Neural crest cell (in vitro differentiated cells): Measurements from ENCODE around the gene DDB1. TPM values are rescaled to one million over a fixed set of nuclear protein-coding genes. Genes with fewer than 3 reads are reported as not detected.

Experiments
- DNase-seq: peaks from one replicate; pipeline ENCODE4 v3.0.0; 2021; ENCODE audit warnings: low read depth, mixed read lengths, low spot score
- H3K27ac Mint-ChIP-seq: one replicate; pipeline ENCODE4 v1.8.0; 2021; ENCODE audit warnings: mild to moderate bottlenecking, mixed read lengths; ENCODE audit not compliant: unreplicated experiment
- H3K27me3 Mint-ChIP-seq: 2 replicates; pipeline ENCODE4 v1.8.0; 2021; ENCODE audit warnings: low read depth, mild to moderate bottlenecking, mixed read lengths
- H3K36me3 Mint-ChIP-seq: 2 replicates; pipeline ENCODE4 v1.8.0; 2021; ENCODE audit warnings: low read depth, mild to moderate bottlenecking, mixed read lengths
- H3K4me1 Mint-ChIP-seq: 2 replicates; pipeline ENCODE4 v1.8.0; 2021; ENCODE audit warnings: mixed read lengths
- H3K4me3 Mint-ChIP-seq: one replicate; pipeline ENCODE4 v1.8.0; 2021; ENCODE audit warnings: mild to moderate bottlenecking, mixed read lengths
- H3K9me3 Mint-ChIP-seq: 2 replicates; pipeline ENCODE4 v1.8.0; 2021; ENCODE audit warnings: mixed read lengths
- total RNA-seq: library from RNA; stranded (reverse); gene quantifications from 2 replicates; pipeline ENCODE4 v1.2.1, GENCODE V29; 2021
- TF ChIP-seq, protein P1 (sequence below): fragments of 200-600 bp; sonication (generic); conservative IDR thresholded peaks from 2 replicates; pipeline ENCODE4 v1.5.0; 2021; ENCODE audit warnings: antibody characterized with exemption, mild to moderate bottlenecking

DDB1 gene
- total RNA-seq, 1 donor from 2014 or later, result 315 TPM

DNA sequence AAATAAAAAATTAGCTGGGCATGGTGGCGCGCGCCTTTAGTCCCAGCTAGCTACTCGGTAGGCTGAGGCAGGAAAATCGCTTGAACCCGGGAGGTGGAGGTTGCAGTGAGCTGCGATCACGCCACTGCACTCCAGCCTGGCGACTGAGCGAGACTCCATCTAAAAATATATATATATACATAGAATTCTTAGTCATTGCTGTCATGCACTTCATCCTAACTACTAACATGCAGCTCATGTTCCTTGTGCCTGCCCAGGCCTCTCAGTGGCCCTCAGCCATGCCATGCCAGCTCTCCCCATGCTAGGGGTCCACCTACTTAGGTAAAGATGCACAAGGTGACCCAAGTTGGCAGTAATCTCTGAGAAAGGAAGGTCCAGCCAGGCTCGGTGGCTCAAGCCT, 25.7 kb upstream of the DDB1 start:
- TF ChIP-seq, protein P1, sequence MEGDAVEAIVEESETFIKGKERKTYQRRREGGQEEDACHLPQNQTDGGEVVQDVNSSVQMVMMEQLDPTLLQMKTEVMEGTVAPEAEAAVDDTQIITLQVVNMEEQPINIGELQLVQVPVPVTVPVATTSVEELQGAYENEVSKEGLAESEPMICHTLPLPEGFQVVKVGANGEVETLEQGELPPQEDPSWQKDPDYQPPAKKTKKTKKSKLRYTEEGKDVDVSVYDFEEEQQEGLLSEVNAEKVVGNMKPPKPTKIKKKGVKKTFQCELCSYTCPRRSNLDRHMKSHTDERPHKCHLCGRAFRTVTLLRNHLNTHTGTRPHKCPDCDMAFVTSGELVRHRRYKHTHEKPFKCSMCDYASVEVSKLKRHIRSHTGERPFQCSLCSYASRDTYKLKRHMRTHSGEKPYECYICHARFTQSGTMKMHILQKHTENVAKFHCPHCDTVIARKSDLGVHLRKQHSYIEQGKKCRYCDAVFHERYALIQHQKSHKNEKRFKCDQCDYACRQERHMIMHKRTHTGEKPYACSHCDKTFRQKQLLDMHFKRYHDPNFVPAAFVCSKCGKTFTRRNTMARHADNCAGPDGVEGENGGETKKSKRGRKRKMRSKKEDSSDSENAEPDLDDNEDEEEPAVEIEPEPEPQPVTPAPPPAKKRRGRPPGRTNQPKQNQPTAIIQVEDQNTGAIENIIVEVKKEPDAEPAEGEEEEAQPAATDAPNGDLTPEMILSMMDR, result no peak
- peak overlapping the region; percentile 51 for H3K4me3 Mint-ChIP-seq
- H3K4me1 Mint-ChIP-seq, result peaks cover 33% of the 10 kb centered on the region
- no peaks in the 10 kb centered on the region for H3K9me3 Mint-ChIP-seq
- no peak overlapping the region for H3K27ac Mint-ChIP-seq
- H3K36me3 Mint-ChIP-seq, result peaks cover 5% of the 10 kb centered on the region
- no peaks in the 10 kb centered on the region for H3K27me3 Mint-ChIP-seq
- DNase-seq, result no peak

DNA sequence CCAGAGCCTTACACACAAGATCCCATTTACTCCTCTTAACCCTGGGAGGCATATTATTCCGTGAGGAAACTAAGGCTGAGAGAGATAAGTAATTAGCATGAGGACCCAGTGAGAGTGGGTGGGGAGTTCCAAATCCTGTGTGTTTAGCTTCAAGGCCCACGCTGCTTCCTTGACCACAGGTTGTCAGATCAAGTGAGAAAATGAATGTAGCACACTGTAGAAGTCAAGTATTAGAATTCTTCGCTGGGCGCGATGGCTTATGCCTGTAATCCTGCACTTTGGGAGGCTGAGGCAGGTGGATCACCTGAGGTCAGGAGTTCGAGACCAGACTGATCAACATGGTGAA, 25.0 kb upstream of the DDB1 start:
- TF ChIP-seq, protein P1, result no peak
- Mint-ChIP-seq H3K36me3 (peaks cover 5% of the 10 kb centered on the region), H3K4me1 (peaks cover 26% of the 10 kb centered on the region), H3K27me3 (no peaks in the 10 kb centered on the region), H3K9me3 (no peaks in the 10 kb centered on the region), H3K27ac (no peak overlapping the region), H3K4me3 (peak overlapping the region; percentile 56)
- DNase-seq, result no peak

GRCh38 chr11:61357233-61357893, 24.5 kb upstream of the DDB1 start:
- Mint-ChIP-seq H3K4me1 (peaks cover 21% of the 10 kb centered on the region), H3K36me3 (peaks cover 5% of the 10 kb centered on the region), H3K27me3 (no peaks in the 10 kb centered on the region), H3K4me3 (peak overlapping the region; percentile 56), H3K9me3 (no peaks in the 10 kb centered on the region), H3K27ac (peak overlapping the region; percentile 27)
- TF ChIP-seq, protein P1, result no peak
- no peak for DNase-seq

- H3K36me3 Mint-ChIP-seq, result peaks cover 2% of the 10 kb centered on the region
- peaks cover 17% of the 10 kb centered on the region for H3K4me1 Mint-ChIP-seq
- TF ChIP-seq, protein P1, result no peak
- DNase-seq, result no peak
- H3K4me3 Mint-ChIP-seq, result peak overlapping the region; percentile 23
- H3K9me3 Mint-ChIP-seq, result no peaks in the 10 kb centered on the region
- no peaks in the 10 kb centered on the region for H3K27me3 Mint-ChIP-seq
- H3K27ac Mint-ChIP-seq, result no peak overlapping the region
Measured at GRCh38 chr11:61356706-61357105, 23.8 kb upstream of the DDB1 start.

- Mint-ChIP-seq H3K27ac (no peak overlapping the region), H3K4me1 (no peaks in the 10 kb centered on the region), H3K36me3 (peaks cover 5% of the 10 kb centered on the region), H3K27me3 (no peaks in the 10 kb centered on the region), H3K9me3 (no peaks in the 10 kb centered on the region), H3K4me3 (no peak overlapping the region)
- TF ChIP-seq, protein P1, result no peak
- DNase-seq, result no peak
Measured at GRCh38 chr11:61354208-61354607, 21.3 kb upstream of the DDB1 start.
